GM12878 (cell line): Measurements from ENCODE around the gene TOM1L2. TPM values are rescaled to one million over a fixed set of nuclear protein-coding genes. Genes with fewer than 3 reads are reported as not detected.

Experiments used
- ATAC-seq: fragments of 200-7000 bp; cut with Tn5 transposase; 3 replicates; pipeline ENCODE4 v1.9.1; 2020; ENCODE audit warnings: mild to moderate bottlenecking, moderate library complexity
- BruUV-seq: library from RNA; stranded (reverse); fragments of 400-500 nt; replicated peaks from 2 replicates; lab custom pipeline; 2021; lab: Mats Ljungman, UMichigan
- CTCF ChIA-PET: fragments of 300-600 bp; sonication (Branson Sonifier 250); formaldehyde crosslinking; extraction: SDS; loops from one replicate; lab custom pipeline; 2021; ENCODE audit warnings: inconsistent platforms; lab: Yijun Ruan, JAX
- POLR2A ChIA-PET: fragments of 350-600 bp; formaldehyde crosslinking; extraction: SDS; loops from one replicate; lab custom pipeline; 2021; ENCODE audit warnings: inconsistent platforms; lab: Charles Lee
- RAD21 ChIA-PET: fragments of 300-600 bp; sonication (Branson Sonifier 250); formaldehyde crosslinking; loops from one replicate; lab custom pipeline; 2023; ENCODE audit warnings: antibody characterized with exemption; ENCODE audit not compliant: unreplicated experiment; lab: Charles Lee
- SMC1A ChIA-PET: fragments of 300-600 bp; sonication (Branson Sonifier 250); formaldehyde crosslinking; loops from one replicate; lab custom pipeline; 2023; ENCODE audit not compliant: unreplicated experiment, uncharacterized antibody; lab: Charles Lee
- DNase-seq: peaks from one replicate; pipeline ENCODE4 v3.0.0-alpha.2; 2011; ENCODE audit warnings: low read depth, low spot score
- FAIRE-seq: peaks from 3 replicates; lab custom pipeline; 2011; peaks lifted over from hg19 to GRCh38; lab: Jason Lieb, UNC
- H2AFZ ChIP-seq: 2 replicates; pipeline ENCODE4 v1.6.0; 2011; ENCODE audit warnings: low read depth, low read length, control low read depth; ENCODE audit not compliant: control insufficient read depth
- H3K27ac ChIP-seq: 2 replicates; pipeline ENCODE4 v1.5.1; 2011; ENCODE audit warnings: control low read depth; ENCODE audit not compliant: control insufficient read depth, insufficient read depth
- H3K27me3 ChIP-seq, 2 experiments: replicated peaks in 1 of 2; 2 replicates each; pipeline versions ENCODE4 v1.6.0 to v1.6.1; 2011; ENCODE audit warnings: low read length in 1 of 2; ENCODE audit not compliant: control insufficient read depth in 2 of 2, insufficient read depth in 2 of 2
- H3K36me3 ChIP-seq, 2 experiments: 2 replicates each; pipeline ENCODE4 v1.5.1; 2011; ENCODE audit warnings: low read length in 1 of 2; ENCODE audit not compliant: control insufficient read depth in 2 of 2, insufficient read depth in 2 of 2
- H3K4me1 ChIP-seq: 2 replicates; pipeline ENCODE4 v1.6.1; 2011; ENCODE audit warnings: mild to moderate bottlenecking, low read length, moderate library complexity, mixed read lengths; ENCODE audit not compliant: control insufficient read depth, insufficient read depth
- H3K4me2 ChIP-seq: 2 replicates; pipeline ENCODE4 v1.6.0; 2011; ENCODE audit warnings: control low read depth; ENCODE audit not compliant: control insufficient read depth, insufficient read depth
- H3K4me3 ChIP-seq: fragments of 200-600 bp; sonication (generic); 2 replicates; pipeline ENCODE4 v1.5.1; 2016
- H3K79me2 ChIP-seq: 2 replicates; pipeline ENCODE4 v1.6.0; 2011; ENCODE audit warnings: low read length; ENCODE audit not compliant: control insufficient read depth, insufficient read depth
- H3K9ac ChIP-seq: 2 replicates; pipeline ENCODE4 v1.8.0; 2011; ENCODE audit warnings: low read length, control low read depth, mixed read lengths; ENCODE audit not compliant: control insufficient read depth, insufficient read depth
- H3K9me3 ChIP-seq: replicated peaks from 3 replicates; pipeline ENCODE4 v1.5.1; 2011; ENCODE audit warnings: mild to moderate bottlenecking, low read length; ENCODE audit not compliant: control insufficient read depth, insufficient read depth
- H4K20me1 ChIP-seq: 2 replicates; pipeline ENCODE4 v1.6.0; 2011; ENCODE audit not compliant: control insufficient read depth, insufficient read depth
- CBFB ChIP-seq: IDR thresholded peaks from 2 replicates; pipeline ENCODE4 v1.6.1; 2016; ENCODE audit warnings: antibody characterized with exemption, low read depth
- CREM ChIP-seq: IDR thresholded peaks from 2 replicates; pipeline ENCODE4 v1.6.1; 2014; ENCODE audit warnings: antibody characterized with exemption, low read depth
- CTCF ChIP-seq, 3 experiments: IDR thresholded peaks in 2 of 3; conservative IDR thresholded peaks in 1 of 3; 2 replicates each; pipeline ENCODE4 v1.5.1; 2011; ENCODE audit warnings: low read depth in 3 of 3, low read length in 3 of 3, mild to moderate bottlenecking in 3 of 3, control low read depth in 2 of 3, moderate library complexity in 2 of 3, inconsistent platforms in 1 of 3, mixed read lengths in 1 of 3; ENCODE audit not compliant: control insufficient read depth in 2 of 3, insufficient read depth in 1 of 3; ENCODE audit errors: extremely low read depth in 1 of 3
- HDAC2 ChIP-seq: fragments of 200-600 bp; sonication (generic); IDR thresholded peaks from 2 replicates; pipeline ENCODE4 v1.6.1; 2017
- MEF2A ChIP-seq: IDR thresholded peaks from 2 replicates; pipeline ENCODE4 v1.6.1; 2011; ENCODE audit warnings: low read depth, mild to moderate bottlenecking, low read length, moderate library complexity; ENCODE audit not compliant: insufficient read depth
- NR2F1 ChIP-seq: fragments of 450-650 bp; conservative IDR thresholded peaks from 2 replicates; pipeline ENCODE4 v1.6.1; 2017; ENCODE audit warnings: mild to moderate bottlenecking
- PAX5 ChIP-seq: IDR thresholded peaks from 2 replicates; pipeline ENCODE4 v1.6.1; 2011; ENCODE audit warnings: low read depth, low read length, borderline replicate concordance
- PAX8 ChIP-seq: fragments of 450-650 bp; IDR thresholded peaks from 2 replicates; pipeline ENCODE4 v1.6.1; 2017; ENCODE audit warnings: mild to moderate bottlenecking, moderate library complexity
- RAD51 ChIP-seq: fragments of 450-650 bp; IDR thresholded peaks from 2 replicates; pipeline ENCODE4 v1.6.1; 2016; ENCODE audit warnings: moderate library complexity, mild to moderate bottlenecking, inconsistent platforms
- RFX5 ChIP-seq: IDR thresholded peaks from 2 replicates; pipeline ENCODE4 v1.6.1; 2011; ENCODE audit warnings: low read depth, low read length, improper control_type of control experiment
- SMAD1 ChIP-seq: fragments of 450-650 bp; IDR thresholded peaks from 2 replicates; pipeline ENCODE4 v1.6.1; 2018; ENCODE audit warnings: mild to moderate bottlenecking, low read depth; ENCODE audit not compliant: partially characterized antibody
- ZNF384 ChIP-seq: IDR thresholded peaks from 2 replicates; pipeline ENCODE4 v1.6.1; 2012; ENCODE audit warnings: low read depth, mild to moderate bottlenecking, low read length, improper control_type of control experiment, borderline replicate concordance
- ZNF592 ChIP-seq: fragments of 450-650 bp; IDR thresholded peaks from 2 replicates; pipeline ENCODE4 v1.6.1; 2017; ENCODE audit warnings: mild to moderate bottlenecking, moderate library complexity
- WGBS: methylation state at CpG from one replicate; pipeline ENCODE4 v1.1.6; 2016; ENCODE audit warnings: low lambda C conversion rate; ENCODE audit not compliant: insufficient replicate concordance, insufficient coverage; ENCODE audit errors: missing lambda C conversion rate; 5-methylcytosine and 5-hydroxymethylcytosine counted together
- in situ Hi-C: fragments of 300-500 bp; cut with MboI; formaldehyde crosslinking; loops from 9 replicates; pipeline ENCODE4 v1.14.3; 2018; ENCODE audit warnings: mixed read lengths
- intact Hi-C: fragments of 100-400 bp; cut with micrococcal nuclease; formaldehyde crosslinking; loops from one replicate; pipeline ENCODE4 v1.14.2; 2022; ENCODE audit not compliant: unreplicated experiment
- polyA plus RNA-seq, 11 experiments: library from polyadenylated mRNA; depleted of rRNA in 4 of 11; unstranded in 6 of 11; stranded (reverse) in 5 of 11; fragments of >200 nt; fragmentation: Nextera tagmentation in 4 of 11; fragmentation: Illumina TruSeq in 1 of 11; extraction: Ambion mirVana in 4 of 11; extraction: Trizol in 1 of 11; gene quantifications; 1 replicate in 1 of 11; 2 replicates in 10 of 11; pipeline versions ENCODE4 v1.2.1 to v1.2.3, GENCODE V29; 2011 to 2016; ENCODE audit warnings: inconsistent platforms in 2 of 11, missing spikeins in 2 of 11, low read depth in 1 of 11
- total RNA-seq, 4 experiments: library from RNA; depleted of rRNA in 3 of 4; stranded (reverse); fragments of >200 nt in 3 of 4; fragmentation: Illumina TruSeq in 1 of 4; extraction: Trizol in 1 of 4; gene quantifications; 2 replicates each; pipeline versions ENCODE4 v1.2.1 to v1.2.3, GENCODE V29; 2013 to 2021
- TF ChIP-seq, protein P1 (sequence below): fragments of 450-650 bp; IDR thresholded peaks from 2 replicates; pipeline ENCODE4 v1.6.1; 2016; ENCODE audit warnings: mild to moderate bottlenecking
- TF ChIP-seq, protein P2 (sequence below): IDR thresholded peaks from 2 replicates; pipeline ENCODE4 v1.6.1; 2012; ENCODE audit warnings: low read length, inconsistent platforms

TOM1L2 gene
- total and polyA plus RNA-seq, 10 of the 15 experiments (the other 5 are each of a cell fraction or from before 2014, with no cell fraction given): 0.19 to 19.2 (median 8.1) TPM

- no peak for ATAC-seq
- H3K36me3 ChIP-seq: no peaks in the 10 kb centered on the region
- no peaks in the 10 kb centered on the region for H3K9me3 ChIP-seq
- ChIA-PET SMC1A (interaction anchor here (0.6 to 2.4 kb wide), 11 partner anchors 8 to 169 kb away, joined by 3 to 12 read pairs (median 4); no protein-coding TSS in a partner anchor), CTCF (interaction anchor here (0.8 to 3.6 kb wide), 6 partner anchors 10 to 168 kb away, joined by 3 to 14 read pairs (median 8); partner anchors contain the start of gene SREBF1), RAD21 (interaction anchor here (0.8 to 2.1 kb wide), 6 partner anchors 8 to 185 kb away, joined by 3 to 12 read pairs (median 5); partner anchors contain the start of gene SREBF1), POLR2A (interaction anchor here (0.7 to 4.0 kb wide), 5 partner anchors 8 to 166 kb away, joined by 3 to 37 read pairs (median 9); partner anchors contain the start of gene SREBF1)
- H3K27me3 ChIP-seq: no peaks in the 10 kb centered on the region
- no peaks in the 10 kb centered on the region for H3K79me2 ChIP-seq
- no peaks in the 10 kb centered on the region for H4K20me1 ChIP-seq
- H2AFZ ChIP-seq: no peak overlapping the region
- H3K4me3 ChIP-seq: no peak overlapping the region
- no peak overlapping the region for H3K4me2 ChIP-seq
- no peak overlapping the region for H3K9ac ChIP-seq
- no peak for DNase-seq
- peaks cover 20% of the 10 kb centered on the region for H3K4me1 ChIP-seq
- 95% methylated on average over 10 of the region's 10 CpGs for WGBS
- no peak for FAIRE-seq
- in situ Hi-C loops: no loop called here
- no peak overlapping the region for H3K27ac ChIP-seq
- intact Hi-C loops: no loop called here
- TF ChIP-seq, protein P1, sequence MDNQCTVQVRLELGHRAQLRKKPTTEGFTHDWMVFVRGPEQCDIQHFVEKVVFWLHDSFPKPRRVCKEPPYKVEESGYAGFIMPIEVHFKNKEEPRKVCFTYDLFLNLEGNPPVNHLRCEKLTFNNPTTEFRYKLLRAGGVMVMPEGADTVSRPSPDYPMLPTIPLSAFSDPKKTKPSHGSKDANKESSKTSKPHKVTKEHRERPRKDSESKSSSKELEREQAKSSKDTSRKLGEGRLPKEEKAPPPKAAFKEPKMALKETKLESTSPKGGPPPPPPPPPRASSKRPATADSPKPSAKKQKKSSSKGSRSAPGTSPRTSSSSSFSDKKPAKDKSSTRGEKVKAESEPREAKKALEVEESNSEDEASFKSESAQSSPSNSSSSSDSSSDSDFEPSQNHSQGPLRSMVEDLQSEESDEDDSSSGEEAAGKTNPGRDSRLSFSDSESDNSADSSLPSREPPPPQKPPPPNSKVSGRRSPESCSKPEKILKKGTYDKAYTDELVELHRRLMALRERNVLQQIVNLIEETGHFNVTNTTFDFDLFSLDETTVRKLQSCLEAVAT: no peak
- TF ChIP-seq SMAD1: no peak
- no peak for TF ChIP-seq PAX8
- TF ChIP-seq NR2F1: no peak
- no peak for TF ChIP-seq HDAC2
- no peak for TF ChIP-seq ZNF592
- no peak for TF ChIP-seq RAD51
- no peak for TF ChIP-seq CTCF (IDR thresholded peaks at IDR 0.05 in 2 of 3, conservative IDR thresholded peaks at IDR 0.05 in 1 of 3; ENCODE audit: control insufficient read depth in 2 of 3, extremely low read depth in 1 of 3, insufficient read depth in 1 of 3, low read depth in 3 of 3, low read length in 3 of 3)
- TF ChIP-seq, protein P2, sequence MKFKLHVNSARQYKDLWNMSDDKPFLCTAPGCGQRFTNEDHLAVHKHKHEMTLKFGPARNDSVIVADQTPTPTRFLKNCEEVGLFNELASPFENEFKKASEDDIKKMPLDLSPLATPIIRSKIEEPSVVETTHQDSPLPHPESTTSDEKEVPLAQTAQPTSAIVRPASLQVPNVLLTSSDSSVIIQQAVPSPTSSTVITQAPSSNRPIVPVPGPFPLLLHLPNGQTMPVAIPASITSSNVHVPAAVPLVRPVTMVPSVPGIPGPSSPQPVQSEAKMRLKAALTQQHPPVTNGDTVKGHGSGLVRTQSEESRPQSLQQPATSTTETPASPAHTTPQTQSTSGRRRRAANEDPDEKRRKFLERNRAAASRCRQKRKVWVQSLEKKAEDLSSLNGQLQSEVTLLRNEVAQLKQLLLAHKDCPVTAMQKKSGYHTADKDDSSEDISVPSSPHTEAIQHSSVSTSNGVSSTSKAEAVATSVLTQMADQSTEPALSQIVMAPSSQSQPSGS: no peak
- TF ChIP-seq CREM: no peak
- no peak for TF ChIP-seq CBFB
- no peak for TF ChIP-seq RFX5
- TF ChIP-seq PAX5: no peak
- no peak for TF ChIP-seq ZNF384
- no peak for TF ChIP-seq MEF2A
- BruUV-seq: no TSS peak
Measured at GRCh38 chr17:17848311-17849082, 123.7 kb downstream of the TOM1L2 start.
